EH (cell line): ENCODE results near the gene HIF1A.
A peak's percentile ranks its signal among the peaks of the same experiment; 100 is the strongest.
"Not testable (repeated sequence)": the region's sequence is repeated elsewhere in the genome, so short reads cannot be mapped to it uniquely, and the experiment has no call there.

Source experiments
- DNase-seq: peaks from one replicate; pipeline ENCODE4 v3.0.0-alpha.2; 2015; ENCODE audit warnings: low read depth

The HIF1A gene

DNA sequence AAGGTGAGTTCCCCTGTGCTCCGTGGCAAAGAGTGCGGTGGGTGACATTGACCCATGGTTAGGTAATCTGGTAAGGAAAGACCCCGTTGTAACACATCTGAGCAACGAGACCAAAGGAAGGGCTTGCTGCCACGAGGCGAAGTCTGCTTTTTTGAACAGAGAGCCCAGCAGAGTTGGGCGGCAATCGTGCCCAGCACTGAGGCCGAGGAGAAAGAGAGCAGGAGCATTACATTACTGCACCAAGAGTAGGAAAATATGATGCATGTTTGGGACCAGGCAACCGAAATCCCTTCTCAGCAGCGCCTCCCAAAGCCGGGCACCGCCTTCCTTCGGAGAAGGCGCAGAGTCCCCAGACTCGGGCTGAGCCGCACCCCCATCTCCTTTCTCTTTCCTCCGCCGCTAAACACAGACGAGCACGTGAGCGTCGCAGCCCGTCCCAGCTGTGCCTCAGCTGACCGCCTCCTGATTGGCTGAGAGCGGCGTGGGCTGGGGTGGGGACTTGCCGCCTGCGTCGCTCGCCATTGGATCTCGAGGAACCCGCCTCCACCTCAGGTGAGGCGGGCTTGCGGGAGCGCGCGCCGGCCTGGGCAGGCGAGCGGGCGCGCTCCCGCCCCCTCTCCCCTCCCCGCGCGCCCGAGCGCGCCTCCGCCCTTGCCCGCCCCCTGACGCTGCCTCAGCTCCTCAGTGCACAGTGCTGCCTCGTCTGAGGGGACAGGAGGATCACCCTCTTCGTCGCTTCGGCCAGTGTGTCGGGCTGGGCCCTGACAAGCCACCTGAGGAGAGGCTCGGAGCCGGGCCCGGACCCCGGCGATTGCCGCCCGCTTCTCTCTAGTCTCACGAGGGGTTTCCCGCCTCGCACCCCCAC lies at the start of gene HIF1A:
Gene HIF1A, plus strand, starts transcription at position 684 of the 865 bp plus-strand sequence. CDS start 292 bp downstream, outside the sequence.
- DNase-seq, result peak; percentile 99

DNA sequence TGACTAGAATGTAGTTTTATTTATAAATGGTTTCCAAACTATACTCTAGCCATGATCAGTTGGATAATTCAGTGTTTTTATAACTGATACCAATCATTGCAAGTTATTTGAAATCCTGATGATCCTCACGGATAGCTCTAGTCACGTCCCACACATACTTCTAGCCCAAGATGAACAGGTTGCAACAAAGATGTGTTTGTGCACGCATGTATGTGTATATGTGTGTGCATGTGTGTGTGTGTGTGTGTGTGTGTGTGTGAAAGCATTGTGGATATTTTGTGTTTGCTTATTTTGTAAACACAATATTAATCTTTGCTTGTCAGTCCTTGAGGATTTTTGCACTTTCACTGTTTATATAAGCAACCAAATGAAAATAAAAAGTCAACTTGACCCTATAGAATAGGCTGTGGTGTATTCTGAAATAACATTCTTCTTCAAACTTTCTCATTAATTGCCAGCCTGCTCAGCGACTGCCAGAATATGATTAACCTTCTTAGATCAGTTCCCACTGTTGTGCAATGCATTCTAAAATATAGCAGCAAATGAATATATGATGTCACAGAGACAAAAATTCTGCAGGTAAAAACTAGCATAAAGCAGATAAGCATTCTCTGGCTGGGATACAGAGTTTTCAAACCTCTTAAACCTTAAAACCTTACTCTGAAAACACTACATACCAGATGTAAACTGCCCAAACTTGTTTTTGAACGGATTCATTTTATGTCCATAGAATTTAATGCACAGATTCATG lies 48.8 kb upstream of the HIF1A start:
- peak; percentile 9 for DNase-seq

DNA sequence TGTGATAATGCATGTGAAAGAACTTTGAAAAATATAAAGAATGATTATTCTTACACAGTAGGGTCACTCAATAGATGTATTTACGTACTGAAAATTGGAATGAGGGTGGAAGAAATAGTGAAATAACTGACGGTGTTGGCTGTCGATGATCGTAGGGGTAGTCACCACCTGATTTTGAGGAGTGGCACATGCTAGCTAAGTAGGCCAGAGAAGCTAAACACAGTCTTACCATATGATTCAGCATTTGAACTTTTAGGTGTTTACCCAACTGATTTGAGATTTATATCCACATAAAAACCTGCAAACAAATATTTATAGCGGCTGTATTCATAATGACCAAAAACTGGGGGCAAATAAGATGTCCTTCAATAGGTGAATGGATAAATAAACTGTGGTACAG lies 47.6 kb upstream of the HIF1A start:
- DNase-seq, result no peak

DNA sequence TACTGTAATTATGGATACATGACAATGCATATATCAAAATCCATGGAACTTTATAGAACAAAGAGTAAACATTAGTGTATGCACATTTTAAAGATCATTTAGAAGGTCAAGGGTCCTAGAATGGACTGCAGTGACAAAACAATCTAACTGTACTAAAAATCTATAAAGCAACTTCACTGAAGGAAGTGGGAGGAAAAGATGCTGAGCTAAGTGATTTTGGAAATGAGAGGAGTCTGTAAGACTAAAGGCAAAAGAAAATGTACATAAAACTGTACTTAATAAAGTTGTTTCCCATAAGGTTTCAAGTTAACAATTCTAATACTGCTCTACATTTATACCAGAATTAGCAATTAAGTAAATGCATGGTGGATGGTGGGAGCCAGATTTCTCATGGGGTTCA lies 46.9 kb upstream of the HIF1A start:
- DNase-seq, result no peak

DNA sequence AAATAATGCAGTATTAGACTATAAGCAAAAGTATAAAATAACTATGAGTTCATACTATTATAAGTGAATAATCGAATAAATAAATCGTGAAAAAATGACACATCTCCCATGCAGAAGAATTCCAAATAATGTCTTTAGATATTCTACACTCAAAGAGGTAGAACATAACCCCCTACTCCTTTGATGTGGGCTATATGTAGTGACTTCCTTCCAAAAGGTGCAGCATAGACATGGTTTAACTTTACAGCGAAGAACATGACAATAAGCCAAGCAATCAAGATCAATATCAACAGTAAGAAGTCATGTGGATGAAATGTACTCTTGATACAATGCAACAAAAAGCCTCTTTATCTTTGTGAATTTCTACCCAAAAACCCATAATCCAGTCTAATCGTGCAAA lies 46.0 kb upstream of the HIF1A start:
- no peak for DNase-seq

DNA sequence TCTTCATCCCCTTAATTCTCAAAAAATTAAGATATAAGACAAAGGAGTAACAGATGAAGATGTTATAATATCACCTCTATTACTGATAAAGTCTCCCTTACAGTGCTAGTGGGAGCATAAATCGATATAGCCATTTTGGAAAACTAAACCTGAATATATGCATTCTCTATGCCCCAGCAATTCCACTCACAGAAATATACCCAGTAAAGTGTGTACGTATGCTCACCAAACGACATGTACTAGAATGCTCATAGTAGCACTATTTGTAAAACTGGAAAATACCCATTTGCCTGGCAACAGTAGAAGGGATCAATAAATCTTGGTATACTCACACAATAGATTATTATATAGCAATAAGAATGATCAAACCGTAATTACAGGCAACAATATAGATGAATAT lies 44.0 kb upstream of the HIF1A start:
- no peak for DNase-seq

DNA sequence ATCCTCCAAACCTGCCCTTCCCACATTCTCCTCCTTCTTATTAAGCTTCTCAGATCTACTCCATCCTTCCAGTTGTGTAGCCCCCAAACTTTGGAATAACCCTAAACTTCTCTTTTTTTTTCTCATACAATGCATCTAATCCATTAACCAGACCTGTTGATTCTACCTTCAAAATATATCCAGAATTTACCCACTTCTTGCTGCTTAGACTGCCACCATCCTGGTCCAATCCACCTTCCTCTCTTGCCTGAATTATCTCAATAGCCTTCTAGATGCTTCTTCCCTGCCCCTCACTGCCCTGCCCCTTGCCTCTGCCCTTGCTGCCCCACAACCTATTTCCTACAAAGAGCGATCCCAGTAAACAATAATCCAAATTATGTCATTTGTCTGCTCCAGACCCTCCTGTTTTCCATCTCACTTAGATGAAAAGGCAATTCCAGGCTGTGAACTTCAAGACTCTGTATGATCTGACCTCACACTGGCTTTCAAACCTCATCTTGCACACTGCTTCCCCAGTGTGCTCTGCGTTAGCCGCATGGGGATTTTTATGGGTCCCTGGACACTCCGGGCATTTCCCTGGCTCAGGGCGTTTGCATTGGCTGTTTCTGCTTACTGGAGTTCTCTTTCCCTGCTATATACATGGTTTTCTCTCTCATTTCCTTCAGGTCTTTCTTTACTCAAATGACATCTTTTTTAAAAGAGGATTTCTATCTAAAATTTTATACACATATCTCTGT lies 42.6 kb upstream of the HIF1A start:
- DNase-seq, result peak; percentile 13

DNA sequence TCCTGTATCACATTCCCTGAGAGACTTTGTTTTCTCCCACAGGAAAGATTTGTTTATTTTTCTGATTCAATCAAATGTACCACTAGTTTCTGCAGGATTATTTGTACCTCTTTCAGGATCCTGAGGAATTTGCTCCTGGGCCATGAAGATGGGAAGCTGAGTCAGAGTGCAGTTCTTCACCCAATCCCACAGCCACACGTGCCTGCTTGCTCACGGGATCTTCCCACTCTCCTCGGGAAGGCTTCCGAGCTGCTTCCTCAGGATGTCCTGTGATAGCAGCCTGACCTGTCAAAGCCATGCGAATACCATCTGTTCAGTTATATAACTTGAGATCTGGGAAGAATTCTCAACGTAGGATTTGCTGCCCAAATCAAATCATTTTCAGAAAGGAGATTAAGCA lies 41.8 kb upstream of the HIF1A start:
- peak; percentile 83 for DNase-seq

DNA sequence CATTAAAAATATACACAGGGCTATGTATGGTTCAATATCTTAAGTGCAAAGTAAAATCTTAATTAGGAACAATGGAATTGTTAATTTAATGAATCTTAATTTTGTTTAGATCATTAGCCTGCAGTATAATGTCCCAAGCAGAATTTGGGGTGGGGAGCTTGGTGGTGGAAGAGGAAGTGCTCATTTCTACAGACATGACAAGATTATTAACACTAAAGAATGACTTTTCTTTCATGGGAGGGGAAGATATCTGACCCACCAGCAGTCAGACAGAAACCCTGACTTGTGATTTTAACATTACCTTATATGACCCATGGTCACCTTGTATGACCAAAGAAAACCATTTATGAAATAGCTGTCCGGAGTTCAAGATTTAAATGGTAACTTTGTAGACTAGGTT lies 41.3 kb upstream of the HIF1A start:
- no peak for DNase-seq

DNA sequence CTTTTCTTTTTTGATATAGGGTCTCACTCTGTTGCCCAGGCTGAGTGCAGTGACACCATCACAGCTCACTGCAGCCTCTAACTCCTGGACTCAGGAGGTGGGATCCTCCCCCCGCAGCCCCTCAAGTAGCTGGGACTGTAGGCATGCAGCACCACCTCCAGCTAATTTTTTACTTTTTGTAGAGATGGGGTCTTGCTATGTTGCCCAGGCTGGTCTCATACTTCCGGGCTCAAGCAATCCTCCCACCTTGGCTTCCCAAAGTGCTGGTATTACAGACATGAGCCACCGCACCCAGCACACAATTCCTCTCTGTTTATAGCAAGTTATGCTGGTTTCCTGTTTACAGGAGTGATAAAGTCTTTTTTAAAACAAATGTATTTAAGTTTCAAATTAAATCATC lies 39.5 kb upstream of the HIF1A start:
- no peak for DNase-seq

DNA sequence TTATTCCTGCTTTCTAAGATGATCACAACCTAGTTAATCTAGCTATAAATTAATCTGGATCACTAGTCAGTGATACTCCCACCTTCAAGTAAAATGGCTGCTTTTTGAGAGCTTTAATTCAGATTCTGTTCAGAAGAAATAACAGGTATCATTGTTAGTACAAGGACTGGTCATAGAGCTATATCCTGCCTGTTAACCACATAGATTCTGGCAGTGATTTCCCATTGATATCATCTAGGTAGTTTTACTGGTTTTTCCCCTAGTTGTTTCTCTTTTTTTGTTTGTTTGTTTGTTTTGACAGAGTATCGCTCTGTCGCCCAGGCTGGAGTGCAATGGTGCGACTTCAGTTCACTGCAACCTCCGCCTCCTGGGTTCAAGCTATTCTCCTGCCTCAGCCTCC lies 39.0 kb upstream of the HIF1A start:
- no peak for DNase-seq

DNA sequence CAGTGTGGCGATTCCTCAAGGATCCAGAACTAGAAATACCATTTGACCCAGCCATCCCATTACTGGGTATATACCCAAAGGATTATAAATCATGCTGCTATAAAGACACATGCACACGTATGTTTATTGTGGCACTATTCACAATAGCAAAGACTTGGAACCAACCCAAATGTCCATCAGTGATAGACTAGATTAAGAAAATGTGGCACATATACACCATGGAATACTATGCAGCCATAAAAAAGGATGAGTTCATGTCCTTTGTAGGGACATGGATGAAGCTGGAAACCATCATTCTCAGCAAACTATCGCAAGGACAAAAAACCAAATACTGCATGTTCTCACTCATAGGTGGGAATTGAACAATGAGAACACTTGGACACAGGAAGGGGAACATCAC lies 37.2 kb upstream of the HIF1A start:
- not testable (repeated sequence) for DNase-seq

DNA sequence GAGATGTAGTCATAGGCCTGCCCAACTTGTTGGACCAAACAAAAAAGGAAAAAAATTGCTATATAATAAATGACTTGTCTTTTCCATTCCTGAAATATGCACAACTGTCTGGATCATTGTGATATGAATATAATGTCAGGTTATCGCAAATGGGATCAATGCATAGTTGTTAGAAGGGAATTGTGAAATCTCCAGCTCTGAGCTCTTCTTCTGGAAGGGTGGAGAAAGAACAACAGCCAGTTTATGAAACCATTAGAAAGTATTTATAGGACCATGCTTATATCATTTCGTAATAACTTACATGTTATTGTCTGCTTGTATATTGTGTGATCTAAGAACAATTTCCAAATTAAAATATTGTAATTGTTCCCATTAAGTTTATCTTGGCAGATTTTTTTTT lies 35.7 kb upstream of the HIF1A start:
- DNase-seq, result peak; percentile 21

DNA sequence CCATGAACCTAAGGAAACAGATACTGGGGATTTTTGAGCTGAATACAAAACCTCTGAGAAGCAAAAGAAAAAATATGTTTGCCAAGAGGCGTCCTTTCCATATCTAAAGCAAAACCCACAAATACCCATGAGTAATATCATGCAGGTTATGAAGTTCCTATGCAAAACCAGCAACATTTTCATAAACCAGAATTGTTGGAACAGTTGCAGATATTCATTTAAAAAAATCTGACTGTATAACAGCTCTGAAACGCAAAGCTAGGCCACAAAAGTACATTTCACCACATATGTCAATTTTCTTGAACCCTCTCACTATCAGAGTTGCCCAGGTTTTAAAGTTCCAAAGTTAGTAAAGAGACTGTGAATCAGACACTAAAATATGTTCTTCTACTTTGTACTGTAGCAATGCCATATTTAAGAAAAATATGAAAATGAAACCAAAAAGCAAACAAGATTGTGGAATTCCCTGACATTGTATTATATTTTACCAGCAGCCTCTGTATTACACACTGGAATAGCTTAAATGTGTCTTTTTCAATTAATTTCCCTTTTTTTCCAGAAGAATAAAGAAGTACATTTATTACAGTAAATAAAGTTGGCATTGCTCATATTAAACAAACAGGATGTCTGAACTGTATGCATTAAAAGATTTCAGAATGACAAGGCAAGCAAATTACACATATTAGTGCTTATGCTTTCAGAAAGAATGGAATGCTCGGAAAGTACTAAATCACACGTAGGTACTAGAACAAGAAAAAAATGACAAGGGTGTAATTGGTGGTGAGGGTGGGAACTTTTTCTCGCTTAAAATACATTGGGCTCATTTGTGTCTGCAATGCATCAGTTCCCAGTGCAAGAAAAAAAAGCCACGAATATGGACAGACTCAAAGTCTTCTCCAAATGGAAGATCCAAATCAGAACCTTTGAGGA lies 33.6 kb upstream of the HIF1A start:
- DNase-seq, result peak; percentile 29

DNA sequence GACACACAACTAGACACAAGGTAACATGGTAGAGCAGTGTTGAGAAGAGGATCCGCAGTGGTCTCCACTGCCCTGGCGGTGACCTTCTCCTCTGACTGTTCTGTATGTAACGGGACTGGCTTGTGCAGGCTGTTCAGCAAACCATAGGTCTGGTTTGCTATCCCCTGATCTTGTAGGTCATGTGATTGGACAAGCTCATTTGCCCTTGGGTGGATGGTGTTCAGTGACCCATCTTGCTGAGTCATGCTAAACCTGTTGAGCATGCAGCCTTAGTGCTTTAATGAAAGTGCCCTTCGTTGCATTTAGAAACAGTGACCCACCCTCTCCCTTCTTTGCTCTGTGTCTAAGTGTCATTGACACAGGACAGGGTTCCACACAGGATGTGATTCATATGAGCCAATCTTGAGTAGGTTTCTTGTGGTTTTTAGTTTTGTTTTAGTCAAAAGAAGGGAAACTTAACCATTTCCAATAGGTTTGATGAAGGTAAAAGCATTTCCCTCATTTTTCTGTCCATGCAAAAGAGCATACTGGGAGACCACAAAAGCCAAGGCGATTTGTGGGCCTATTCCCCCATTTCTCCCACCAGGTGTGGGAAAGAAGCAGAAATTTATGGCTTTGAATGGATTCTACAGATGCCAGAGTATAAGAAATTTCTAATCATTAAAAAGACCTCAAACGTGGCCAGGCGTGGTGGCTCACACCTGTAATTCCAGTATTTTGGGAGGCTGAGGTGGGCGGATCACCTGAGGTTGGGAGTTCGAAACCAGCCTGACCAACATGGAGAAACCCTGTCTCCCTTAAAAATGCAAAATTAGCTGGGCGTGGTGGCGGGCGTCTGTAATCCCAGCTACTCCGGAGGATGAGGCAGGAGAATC lies 32.6 kb upstream of the HIF1A start:
- peak; percentile 68 for DNase-seq

DNA sequence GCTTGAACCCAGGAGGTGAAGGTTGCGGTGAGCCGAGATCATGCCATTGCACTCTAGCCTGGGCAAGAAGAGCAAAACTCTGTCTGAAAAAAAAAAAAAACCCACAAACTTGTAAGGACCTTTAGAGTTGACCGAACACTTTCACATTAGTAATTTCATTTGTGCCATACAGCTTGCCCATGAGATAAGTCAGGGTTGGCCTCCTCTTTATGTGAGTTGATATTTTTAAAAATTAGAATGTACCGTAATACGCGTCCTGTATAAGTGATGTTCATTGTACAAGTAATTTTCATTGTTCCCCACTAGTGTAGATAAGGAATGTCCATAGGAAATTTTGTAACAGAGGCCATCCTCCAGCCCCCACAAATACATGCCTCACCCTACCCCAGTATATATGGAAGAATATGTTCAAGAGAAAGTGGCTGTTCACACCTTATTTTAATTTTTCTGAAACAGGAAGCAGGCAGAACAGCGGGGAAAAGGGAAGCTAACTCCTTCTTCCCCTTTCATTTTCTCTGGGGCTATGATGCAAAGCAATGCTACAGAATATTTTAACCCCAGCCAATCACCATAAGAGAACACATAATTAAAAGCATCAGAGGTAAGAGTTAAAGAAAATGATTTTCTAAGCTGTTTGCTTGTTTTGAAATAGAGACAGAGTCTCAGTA lies 31.9 kb upstream of the HIF1A start:
- no peak for DNase-seq

DNA sequence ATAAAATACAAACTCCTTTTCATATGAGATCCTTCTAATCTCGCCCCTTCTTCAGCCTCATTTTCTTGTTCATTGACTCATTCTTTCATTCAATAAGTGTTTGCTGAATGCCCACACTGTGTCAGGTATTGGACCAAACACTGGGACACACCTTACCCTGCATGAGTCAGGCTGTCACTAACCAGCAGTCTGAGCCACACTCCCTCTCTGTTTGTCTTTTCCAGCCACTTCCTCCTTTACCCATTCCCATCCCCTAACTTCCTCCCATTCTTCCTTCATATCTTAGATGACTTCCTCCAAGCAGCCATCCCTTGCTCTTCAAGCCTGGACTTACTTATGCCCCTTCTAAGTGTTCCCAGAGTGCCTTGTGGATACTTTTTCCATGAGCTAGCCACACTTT lies 27.0 kb upstream of the HIF1A start:
- no peak for DNase-seq

DNA sequence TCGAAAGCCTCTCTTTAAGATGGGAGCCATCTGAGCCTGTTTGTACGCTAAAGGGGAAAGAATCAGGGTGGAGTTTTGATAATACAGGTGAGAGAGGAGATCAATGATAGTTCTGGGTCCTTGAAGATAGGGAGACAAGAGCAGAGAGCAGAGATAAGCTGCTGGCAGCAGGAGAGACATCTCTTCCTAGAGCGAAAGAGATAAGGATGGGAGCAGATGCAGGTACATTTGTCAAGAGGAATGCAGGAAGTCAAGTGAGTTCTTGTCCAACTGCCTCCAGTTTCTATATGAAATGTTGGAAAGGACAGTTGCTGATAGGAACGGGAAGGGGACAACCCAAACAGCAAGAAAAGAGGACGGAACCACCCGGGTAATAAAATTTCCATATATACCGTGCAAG lies 24.7 kb upstream of the HIF1A start:
- DNase-seq, result no peak

DNA sequence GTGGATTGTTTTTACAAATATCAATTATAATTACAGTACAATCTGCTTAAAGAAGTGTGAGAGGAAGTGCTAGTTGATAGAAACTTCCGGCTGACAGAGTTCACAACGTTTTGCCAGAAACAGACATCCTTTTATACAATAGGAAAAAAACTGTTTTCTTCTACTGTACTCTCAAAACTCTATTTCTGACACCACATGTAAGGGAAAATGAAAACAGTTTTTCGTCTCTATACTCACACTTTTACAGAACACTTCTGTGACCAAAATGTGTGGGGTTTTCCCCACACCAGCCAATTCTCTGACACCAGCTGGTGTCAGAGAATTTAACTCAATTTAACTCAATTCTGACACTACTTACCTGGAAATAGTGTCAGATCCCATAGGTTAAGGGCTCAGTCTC lies 24.2 kb upstream of the HIF1A start:
- no peak for DNase-seq

DNA sequence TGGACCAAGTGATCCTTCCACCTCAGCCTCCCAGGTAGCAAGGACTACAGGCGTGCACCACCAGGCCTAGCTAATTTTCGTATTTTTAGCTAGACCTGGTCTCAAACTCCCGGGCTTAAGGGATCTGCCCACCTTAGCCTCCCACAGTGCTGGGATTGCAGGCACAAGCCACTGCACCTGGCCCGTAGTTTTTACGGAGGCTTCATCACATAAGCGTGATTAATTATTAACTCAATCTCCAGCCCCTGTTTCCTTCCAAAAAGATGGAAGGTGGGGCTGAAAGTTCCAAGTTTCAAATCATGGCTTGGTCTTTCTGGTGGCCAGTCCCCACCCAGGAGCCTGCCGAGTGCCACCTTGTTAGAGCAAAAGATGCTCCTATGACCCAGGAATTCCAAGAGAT lies 22.5 kb upstream of the HIF1A start:
- DNase-seq, result no peak
